AML-193 (cell line): ENCODE measurements around the gene TLCD3B.

Experiments used
- DNase-seq, 2 experiments: peaks; one replicate each; lab custom pipeline; 2025; lab: John Stamatoyannopoulos, UW

Gene TLCD3B

GRCh38 chr16:30004811-30005242 is 26.2 kb downstream of the TLCD3B start:
- no peak for DNase-seq

- DNase-seq = no peak
Observed at GRCh38 chr16:30004424-30004776, 26.7 kb downstream of the TLCD3B start.

GRCh38 chr16:30003670-30004423 is 27.2 kb downstream of the TLCD3B start:
- no peak for DNase-seq

GRCh38 chr16:30002614-30003346 is 28.3 kb downstream of the TLCD3B start:
- no peak for DNase-seq

- no peak for DNase-seq
Observed at GRCh38 chr16:30000735-30001631, 30.1 kb downstream of the TLCD3B start.

- DNase-seq = no peak
Observed at GRCh38 chr16:29999605-30000004, 31.5 kb downstream of the TLCD3B start.

- no peak for DNase-seq
Observed at GRCh38 chr16:29996766-29997250, 34.3 kb downstream of the TLCD3B start.

GRCh38 chr16:29995911-29996765 is 34.9 kb downstream of the TLCD3B start, which contains the start of gene INO80E:
Gene INO80E (plus strand): TSS chr16:29996241. CDS start chr16:29996311, 70 bp downstream.
- peak; percentile 90 to 91 for DNase-seq

GRCh38 chr16:29995324-29995910 is 35.7 kb downstream of the TLCD3B start, which contains the start of gene HIRIP3:
Gene HIRIP3 (minus strand): TSS chr16:29995617. CDS start chr16:29995605, 12 bp downstream.
- DNase-seq = peak; percentile 73 to 80

GRCh38 chr16:29994600-29995323 is 36.3 kb downstream of the TLCD3B start:
- peak in 1 of 2 experiments; percentile 39 for DNase-seq

GRCh38 chr16:29993903-29994599 is 37.0 kb downstream of the TLCD3B start:
- no peak for DNase-seq

GRCh38 chr16:29993191-29993902 is 37.7 kb downstream of the TLCD3B start:
- DNase-seq = no peak

GRCh38 chr16:29992344-29992967 is 38.6 kb downstream of the TLCD3B start:
- no peak for DNase-seq

- DNase-seq = no peak
Observed at GRCh38 chr16:29991571-29991904, 39.5 kb downstream of the TLCD3B start.

GRCh38 chr16:29990883-29991570 is 40.0 kb downstream of the TLCD3B start:
- no peak for DNase-seq

GRCh38 chr16:29990034-29990433 is 41.0 kb downstream of the TLCD3B start:
- no peak for DNase-seq

GRCh38 chr16:29989111-29989858 is 41.8 kb downstream of the TLCD3B start:
- no peak for DNase-seq
